ENCODE measurements around the gene JADE2. TPM values are rescaled to one million over a fixed set of nuclear protein-coding genes. Genes with fewer than 3 reads are reported as not detected.

Gene JADE2
- total RNA-seq, 1 experiment from 2014 or later: 34.4 TPM

DNA sequence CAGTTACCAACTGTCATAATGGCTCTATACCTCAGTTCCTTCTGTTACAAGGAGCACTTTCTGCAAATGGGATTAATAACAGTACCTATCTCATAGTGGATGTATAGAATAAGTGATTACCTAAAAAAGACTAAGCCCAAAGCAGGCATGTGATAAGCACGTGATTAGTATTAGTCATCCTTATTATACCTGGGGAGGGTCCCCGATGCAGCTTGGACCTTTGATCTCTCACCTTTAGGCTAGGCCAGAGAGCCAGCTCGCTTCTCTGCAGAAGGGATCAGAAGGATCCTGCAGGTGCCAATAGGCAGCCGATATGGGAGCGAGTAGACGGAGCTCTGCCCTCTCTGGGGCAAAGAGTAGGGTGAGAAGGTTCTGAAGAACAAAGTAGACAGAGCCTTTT lies 4.0 kb downstream of the JADE2 start:
- no peak for DNase-seq (ENCODE audit: low read depth)

DNA sequence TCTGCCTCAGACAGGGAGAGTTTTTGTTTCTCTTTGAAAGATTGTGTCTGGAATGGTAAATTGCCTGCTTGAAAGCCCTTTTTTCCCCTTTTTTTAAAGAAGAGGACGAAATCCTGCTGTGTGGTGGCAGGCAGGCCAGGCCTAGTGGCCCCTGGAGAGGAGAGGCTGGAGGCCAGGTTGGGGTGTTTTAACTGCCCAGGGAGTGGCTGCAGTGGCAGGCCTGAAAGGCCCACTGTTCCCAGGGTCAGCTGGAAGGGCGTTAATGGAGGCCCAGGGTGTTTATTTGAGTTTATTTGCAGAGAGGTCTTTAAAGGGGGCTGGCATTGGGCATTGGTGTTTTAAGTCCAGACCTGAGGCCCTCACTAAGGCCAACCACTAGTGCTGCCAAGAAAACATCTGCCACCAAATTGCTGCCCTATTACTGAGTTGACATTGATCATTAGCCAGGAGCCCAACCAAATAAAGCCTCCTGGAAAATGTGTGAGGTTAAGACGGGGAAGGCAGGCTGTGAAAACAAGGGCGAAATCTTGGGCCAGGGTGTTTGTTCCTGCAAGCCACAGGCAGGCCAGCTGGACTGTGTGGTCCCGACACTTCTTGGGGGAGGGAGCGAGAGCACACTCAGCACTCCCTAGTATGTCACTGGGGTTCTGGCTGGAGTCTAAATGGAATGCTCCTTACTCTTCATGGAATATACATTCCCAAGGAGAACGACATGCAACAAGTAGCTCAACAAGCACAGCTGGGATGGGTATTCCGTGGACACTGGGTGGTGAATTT lies 5.0 kb downstream of the JADE2 start:
- DNase-seq (ENCODE audit: low read depth): no peak

DNA sequence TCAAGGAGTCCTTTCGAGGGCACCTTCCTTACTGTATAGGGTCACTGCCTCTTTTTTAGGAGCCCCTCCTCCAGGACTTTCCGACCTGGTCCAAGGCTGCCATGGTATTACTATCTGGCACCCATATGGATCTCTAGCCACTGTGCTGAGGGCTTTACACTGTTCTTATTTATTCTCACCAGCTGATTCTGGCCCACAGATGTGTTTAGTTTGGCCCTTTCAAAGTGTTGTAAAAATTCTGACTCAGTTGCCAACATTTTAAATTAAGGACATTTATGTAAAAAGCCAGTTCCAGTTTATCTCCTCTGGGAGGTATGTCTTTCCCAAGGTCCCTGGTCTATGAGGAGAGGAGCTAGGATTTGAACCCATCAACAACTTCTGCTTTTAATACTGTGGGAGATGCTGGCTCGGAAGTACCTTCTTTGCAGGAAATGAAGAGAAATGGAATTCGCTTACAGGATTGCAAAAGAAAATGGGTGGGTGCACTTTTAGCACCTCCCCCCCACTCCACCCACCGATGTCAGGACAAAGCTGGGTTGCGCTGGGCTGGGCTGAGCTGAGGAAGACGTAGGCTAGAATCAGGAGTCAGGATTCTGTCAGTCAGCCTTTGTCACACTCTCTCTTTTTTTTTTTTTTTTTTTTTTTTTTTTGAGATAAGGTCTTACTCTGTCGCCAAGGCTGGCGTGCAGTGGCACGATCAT lies 7.8 kb downstream of the JADE2 start:
- no peak for DNase-seq (ENCODE audit: low read depth)

DNA sequence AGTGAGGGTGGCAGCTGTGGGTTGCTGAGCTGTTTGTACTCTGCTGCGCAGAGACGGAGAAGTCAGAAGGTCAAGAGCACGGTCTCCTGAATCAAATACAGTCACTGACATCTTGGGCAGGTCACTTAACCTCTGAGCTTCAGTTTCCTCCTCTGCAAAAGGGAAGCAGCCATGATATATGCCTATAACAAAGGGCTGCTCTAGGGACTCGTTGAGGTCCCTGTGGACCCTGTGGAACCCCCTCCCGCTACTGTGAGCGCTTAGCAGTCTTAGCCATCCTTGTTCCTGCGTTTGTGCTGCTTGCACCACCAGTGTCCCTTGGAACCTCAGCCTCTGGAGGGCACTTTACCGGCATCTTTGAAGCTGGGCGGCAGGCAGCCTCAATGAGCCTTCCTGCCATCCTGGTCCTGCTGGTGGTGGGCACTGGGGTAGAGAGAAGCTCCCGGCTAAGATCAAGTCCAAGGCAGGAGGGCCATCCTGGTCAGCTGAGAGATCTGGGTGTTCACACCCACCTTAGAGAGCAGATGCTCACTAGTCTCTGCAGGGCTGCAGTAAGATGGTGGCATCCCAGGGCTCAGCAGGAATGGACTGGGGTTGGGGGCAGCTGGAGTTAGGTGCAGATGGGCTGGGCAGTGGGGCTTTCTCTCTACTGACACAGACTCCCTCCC lies 8.7 kb downstream of the JADE2 start:
- DNase-seq (ENCODE audit: low read depth): no peak

DNA sequence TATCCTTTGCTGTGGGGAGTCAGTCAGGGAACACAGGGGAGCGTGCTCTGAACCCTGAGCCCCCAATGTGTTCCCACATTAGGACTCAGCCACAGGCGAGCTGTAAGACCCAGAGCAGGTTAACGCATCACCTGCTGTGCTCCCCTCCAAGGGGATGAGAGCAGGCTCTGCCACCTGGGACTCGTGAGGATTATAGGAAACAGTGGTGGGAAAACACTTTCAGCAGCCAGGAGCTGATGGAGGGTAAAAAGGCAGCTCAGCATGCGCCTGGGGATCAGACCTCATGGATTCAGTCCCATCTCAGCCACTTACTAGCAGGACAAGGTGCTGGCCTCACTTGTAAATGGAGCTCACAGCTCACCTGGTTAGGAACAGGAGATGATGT lies 9.2 kb downstream of the JADE2 start:
- DNase-seq (ENCODE audit: low read depth): no peak

DNA sequence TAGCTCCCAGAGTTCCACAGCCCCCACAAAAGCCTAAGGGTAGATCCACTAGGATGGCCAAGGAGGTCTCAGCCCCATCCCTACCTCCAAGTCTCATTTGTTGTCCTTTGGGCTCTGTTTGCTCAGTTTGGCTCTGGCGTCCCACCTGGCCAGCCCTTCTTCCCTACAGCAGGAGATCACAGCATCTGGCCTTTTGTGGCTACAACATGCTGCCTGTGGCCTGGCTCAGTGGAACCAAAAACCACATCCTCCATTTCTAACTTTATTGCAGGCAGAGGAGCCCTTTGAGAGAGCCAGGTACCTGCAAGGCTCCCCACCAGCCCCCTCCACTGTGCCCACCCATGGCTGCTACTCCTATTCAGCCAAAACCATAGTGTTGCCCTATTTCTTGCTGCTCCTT lies 11.4 kb downstream of the JADE2 start:
- DNase-seq (ENCODE audit: low read depth): no peak

DNA sequence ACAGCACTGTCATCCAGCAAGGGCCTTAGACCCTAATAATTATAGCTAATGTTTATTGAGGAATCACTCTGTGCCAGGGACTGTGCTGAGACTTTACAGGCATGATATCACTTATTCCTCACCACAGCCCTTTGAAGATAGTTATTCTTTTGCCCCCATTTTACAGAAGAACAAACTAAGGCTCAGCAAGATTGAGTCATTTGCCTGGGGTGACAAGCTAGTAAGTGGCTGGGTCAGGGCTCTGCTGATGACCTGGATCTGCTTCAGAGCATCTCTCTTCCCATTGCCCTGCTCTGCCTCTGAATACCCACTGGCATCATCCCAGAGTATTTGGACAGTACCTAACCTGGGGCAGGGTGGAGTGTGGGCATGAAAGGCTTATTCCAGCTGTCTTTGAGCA lies 11.8 kb downstream of the JADE2 start:
- no peak for DNase-seq (ENCODE audit: low read depth)

DNA sequence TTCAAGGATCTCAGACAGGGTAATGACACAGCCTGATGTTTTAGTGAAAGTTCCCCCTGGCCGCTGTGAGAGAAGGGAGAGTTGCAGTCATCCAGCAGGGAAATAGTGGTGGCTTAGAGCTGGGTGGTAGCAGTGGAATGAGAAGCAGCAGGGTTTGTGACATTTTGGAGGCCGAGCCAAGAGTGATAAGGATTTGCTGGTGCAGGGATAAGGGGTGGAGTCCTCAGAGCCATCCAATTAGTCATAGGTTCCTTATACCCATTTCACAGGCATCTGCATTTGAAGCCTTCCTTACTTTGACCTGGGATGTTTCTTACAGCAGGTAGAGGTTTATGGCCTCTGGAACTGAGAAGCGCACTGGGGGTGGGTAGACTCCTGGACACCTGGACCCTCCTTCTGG lies 12.8 kb downstream of the JADE2 start:
- no peak for DNase-seq (ENCODE audit: low read depth)

DNA sequence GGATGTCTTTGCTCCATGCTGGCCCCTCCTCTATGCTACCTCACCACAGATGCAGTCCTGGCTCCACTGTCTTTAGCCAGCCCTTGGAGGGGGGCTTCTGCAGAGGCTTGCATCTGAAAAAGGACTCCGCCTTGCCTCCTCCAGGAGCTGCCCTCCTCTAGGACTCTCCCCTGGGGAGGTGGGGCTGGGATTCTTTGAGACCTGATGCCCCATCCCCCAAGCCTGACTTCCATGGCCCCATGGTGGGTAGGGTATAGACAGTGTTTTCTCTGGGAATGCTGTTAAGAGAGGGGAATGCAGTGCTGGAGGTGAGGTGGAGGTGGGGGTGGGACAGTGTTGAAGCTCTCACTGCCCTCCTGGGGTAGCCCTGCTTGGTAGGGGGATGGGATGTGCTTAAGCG lies 14.3 kb downstream of the JADE2 start:
- no peak for DNase-seq (ENCODE audit: low read depth)

DNA sequence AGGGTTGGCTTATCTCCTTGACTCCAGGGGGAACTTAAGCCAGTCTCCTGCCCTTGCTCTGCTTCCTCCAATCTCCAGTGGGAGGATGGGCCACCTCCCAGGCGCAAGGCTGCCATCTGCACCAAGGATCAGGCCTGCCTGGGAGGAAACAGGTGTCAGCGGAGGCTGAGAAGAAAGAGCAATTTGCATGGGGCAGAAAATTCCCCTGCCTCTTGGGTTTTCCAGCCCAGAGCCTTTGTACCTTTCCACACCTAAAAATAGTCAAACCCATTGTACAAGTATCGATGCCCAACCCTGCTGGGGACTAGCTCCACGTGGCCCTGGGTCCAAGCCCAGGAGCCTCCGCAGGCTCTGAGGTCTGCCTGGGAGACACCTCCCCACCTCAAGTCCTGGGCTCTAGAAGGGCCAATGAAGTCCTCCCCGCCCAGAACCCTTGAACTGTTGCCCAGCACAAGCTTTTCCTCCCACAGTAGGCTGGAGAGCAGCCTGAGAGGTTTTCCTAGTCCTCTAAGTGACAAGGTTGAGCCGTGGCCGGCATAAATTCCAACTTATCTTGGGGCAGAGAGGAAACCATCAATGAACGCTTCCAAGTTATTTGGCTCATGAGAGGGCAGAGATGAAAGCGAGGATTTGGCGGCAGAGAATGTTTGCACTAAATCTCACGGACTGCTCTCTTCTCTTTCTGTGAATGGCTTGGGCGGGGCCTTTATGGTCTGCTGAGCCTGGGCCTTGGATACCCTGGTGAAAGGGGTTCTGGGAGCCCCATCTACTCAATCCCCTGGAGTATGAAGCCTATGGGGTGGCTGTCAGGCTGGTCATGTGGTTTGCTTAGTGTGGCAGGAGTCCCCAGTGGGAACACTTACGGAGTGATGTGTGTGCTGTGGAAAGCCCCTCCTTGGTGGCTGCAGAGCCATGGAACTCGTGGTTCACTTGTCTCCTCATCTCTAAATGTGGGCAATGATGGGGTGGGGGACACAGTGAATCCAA lies 15.6 kb downstream of the JADE2 start:
- DNase-seq (ENCODE audit: low read depth): no peak

DNA sequence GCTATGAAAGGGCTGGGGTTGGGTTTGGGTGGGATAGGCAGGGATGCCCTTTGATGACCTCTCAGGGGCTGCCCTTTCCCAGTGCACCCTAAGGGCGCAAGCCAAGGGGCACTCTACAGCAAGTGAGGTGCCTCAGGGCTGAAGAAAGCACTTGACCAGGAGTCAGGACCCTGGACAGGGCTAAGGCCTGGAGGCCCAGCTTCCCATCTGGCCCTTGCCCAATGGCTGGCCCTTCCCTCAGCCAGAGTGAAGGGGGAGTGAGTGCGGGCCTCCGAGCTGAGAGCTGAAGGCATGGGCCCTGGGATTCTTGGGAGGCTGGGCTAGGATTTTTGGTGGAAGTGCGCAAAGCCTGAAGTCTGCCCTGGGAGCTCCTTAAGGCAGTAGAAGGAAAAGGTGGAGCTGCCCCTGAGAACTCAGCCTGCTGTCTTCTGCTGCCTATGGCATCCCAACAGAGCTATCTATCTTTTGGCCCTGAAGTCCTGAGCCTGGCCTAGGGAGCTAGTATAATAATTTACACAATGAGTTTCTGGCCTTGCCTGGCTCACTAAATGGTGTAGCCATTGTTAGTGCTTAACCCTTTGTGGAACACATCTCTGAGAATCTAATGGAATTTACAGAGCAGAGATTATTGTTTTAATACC lies 16.4 kb downstream of the JADE2 start:
- peak; percentile 33 for DNase-seq (ENCODE audit: low read depth)

DNA sequence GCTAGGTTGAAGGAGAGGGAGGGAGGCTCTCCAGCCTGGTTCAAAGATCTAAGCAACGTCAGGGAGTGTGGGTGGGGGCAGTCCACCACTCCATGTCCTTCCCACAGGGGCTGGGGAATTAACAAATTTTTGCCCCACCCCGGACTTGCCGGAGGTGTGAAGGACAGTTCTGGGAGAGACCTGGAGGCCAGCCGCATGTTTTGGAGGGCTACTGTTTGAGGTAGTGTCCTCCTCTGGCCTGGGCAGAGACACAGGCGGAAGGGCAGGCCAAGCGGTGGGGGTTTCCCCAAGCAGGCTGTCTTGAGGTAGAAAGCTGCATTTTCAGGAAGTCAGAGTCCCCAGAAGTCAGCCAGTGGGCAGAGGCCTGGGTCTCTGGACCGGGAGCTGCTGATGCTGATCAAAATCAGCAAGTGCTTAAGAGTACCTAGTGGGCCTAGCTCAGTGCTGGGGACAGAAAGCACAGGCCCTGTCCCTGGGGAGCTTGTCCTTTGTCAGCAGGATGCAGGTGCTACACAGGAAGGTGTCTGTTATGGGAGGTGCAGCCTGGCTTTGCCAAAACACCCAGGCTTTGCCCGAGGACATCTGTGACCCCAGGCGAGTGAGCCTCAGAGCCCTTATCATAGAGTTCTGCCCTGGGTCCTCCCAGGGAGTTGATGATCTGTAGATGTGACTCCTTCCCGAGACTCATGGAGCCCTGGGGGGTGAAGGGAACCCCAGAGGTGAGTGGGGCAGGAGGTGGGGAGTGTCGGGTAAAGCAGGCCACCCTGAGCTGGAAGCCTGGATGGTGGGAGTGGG lies 18.5 kb downstream of the JADE2 start:
- no peak for DNase-seq (ENCODE audit: low read depth)

DNA sequence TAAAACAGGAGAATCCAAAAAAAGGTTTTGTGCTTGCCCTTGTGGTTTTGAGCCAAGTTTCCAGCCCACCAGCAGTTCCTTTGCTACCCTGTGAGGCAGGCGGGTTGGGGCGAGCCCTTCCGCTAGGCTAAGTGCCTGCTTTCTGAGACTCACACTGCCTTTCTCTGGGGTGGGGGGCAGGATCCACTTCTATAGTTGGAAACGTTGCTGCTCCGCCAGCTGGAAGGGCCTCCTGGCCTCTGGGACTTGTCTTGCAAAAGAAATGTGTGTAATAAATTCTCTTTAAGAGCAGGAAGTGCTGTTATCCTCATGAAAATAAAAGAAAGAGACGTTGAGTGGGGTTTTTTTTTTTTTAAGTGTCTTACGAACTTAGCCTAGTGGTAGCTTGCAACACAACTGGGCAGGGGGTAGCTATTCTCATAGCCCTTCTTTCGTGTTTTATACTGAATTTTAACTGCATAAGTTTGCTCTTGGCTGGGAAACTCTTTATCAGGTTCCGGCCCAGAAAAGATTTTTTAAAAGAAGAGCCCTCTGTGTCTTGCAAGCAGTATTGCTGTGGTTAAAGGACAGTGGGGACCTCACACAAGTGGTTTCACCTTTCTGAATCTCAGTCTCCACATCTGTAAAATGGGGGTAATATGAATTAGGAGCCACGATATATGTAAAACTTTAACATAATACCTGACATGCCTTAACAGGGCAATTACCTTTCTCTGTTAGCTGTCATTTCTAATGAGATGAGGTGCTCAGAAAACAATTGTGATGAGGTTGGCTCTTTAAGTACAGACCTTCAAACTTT lies 19.8 kb downstream of the JADE2 start:
- DNase-seq (ENCODE audit: low read depth): no peak

DNA sequence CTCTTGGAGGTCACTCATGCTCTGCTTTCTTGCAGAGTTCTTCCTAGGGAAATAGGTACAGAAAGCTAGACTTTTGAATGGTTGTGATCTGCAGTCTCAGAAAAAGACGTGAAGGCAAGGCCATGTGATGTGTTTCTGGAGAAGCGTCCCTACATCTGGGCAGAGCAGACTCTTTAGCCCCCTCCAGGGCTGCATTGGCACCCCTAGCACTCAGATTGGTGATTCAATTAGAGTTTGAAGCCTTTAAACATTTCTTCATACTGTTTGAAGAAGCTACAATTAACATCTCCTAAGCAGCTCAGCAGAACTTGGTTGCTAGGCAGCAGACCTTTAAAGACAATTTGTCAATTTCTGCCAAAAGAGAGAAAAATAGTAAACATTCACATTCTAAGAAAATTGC lies 21.6 kb downstream of the JADE2 start:
- peak; percentile 27 for DNase-seq (ENCODE audit: low read depth)

DNA sequence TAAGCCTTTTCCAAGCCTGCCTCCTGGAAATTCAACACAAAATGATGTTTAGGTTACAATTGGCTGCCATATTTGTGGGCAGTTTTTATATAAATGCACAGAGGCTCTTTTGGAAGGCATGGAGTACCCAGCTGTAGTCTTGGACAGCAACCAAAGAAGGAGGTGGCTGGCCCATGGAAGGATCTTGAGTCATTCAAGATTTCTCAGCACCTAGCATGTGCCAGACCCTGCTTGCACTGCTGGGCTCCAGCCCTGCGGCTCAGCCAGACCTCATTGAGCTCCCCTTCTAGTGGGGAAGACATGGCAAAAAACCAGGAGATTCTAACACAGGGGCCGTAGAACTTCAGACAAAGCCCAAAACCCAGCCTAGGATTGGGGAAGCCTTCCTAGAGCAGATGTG lies 22.1 kb downstream of the JADE2 start:
- peak; percentile 85 for DNase-seq (ENCODE audit: low read depth)

DNA sequence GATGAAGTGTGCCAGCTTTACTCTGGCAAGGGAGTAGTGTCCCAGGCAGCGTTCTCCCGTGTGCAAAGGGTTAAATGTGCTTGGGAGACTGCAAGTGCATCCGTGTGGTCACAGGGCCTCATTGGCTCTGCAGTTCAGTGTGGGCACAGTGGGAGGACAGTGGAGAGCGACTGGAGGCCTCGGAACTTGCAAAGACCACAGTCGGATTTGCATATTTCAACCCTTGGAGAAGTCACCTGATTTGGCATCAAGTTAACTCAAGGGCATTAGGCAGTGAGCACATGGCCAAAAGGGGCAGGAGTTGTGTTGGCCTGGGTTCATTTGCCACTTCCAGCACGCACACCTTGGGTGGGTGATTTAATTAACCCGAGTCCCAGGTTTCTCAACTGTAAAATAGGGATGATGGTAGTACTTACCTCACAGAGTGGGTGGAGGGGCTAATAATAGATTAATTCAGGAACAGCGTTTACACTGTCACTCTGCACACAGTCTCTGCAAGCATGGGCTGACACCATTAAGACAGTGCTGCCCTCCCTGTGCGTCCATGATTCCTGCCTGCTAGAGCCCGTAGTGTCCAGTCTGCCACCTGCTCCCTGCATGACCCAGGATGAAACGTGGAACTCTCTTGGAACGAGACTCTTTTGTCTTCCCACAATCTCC lies 22.7 kb downstream of the JADE2 start:
- DNase-seq (ENCODE audit: low read depth): no peak

DNA sequence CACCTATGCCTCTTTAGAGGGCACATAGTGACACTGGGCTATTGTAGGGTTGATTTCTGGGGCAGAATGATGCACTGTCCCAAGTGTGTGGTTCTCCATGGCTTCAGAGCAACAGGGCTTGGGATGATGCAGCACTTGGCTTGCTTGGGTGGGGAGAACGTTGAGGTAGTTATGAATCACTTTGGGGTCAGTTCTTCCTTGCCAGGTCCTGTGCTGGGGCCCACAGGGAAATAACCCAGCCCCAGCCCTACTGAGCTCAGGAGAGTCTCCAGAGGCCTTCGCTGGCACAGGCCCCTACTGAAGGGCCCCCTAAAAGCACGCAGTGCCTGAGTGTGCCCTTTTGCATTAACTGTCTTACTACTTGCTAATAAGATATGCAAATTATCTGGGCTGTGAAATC lies 24.2 kb downstream of the JADE2 start:
- peak; percentile 78 for DNase-seq (ENCODE audit: low read depth)

DNA sequence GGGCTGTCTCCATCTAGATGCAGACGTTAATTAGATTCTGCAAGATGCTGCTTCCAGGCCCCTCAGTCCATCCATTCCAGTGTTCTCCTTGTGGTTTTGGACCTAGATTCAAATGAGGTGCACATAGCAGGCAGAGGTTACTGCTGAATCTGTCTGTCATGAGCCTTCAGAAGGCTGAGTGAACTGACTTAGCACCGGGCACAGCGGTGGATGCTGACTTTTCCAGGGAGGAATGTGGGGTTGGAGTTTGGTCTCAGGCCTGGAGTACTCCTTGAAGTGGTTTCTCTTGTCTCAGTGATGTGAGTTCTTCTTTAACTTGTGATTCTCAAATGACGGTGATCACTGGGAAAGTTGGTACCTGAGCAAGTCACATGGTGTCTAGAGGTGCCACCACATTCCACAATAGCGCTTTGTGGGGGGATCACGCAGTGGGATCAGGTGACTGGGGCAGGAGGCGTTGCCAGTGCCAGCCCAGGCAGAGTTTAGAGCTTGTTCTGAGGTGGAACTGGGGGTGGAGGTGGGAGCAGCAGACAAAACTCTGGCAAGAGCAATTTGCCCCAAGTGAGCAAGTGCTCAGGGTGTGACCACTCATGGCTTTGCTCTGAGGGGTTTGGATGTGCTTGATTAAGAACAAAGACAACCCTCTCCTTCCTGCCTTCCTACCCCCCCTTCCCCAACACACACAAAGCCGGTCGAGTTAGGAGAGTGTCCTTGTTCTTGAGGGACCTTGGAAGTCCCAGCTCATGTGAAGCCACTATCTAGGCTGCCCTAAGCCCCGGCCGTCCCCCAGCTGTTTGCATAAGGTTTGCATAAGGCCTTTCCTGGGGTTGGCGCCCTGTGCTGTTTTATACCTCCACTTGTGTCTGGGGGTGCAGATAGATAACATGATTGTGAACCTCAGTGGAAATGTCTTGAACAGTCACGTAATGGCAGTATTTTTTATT lies 25.1 kb downstream of the JADE2 start:
- peak; percentile 62 for DNase-seq (ENCODE audit: low read depth)

Measured in M059J (cell line).